NCI-H82 treated with DMSO at 0.1 percent for 48 hours (cell line): ENCODE data around the gene KRTAP5-4.
"Not testable (repeated sequence)": the region's sequence is repeated elsewhere in the genome, so short reads cannot be mapped to it uniquely, and the experiment has no call there.

Experiments
- DNase-seq: peaks from one replicate; lab custom pipeline; 2025; ENCODE audit not compliant: unreplicated experiment; lab: John Stamatoyannopoulos, UW

The KRTAP5-4 gene, protein sequence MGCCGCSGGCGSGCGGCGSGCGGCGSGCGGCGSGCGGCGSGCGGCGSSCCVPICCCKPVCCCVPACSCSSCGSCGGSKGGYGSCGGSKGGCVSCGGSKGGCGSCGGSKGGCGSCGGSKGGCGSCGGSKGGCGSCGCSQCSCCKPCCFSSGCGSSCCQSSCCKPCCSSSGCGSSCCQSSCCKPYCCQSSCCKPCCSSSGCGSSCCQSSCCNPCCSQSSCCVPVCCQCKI

GRCh38 chr11:1622086-1622485 is at the start of gene KRTAP5-4:
Gene KRTAP5-4, minus strand, starts transcription at chr11:1622138. Its CDS starts 45 bp downstream, at chr11:1622093.
- DNase-seq = no peak

- no peak for DNase-seq
Measured at GRCh38 chr11:1671658-1672057, 49.7 kb upstream of the KRTAP5-4 start.

GRCh38 chr11:1670905-1671371 is 49.0 kb upstream of the KRTAP5-4 start:
- DNase-seq = no peak

- DNase-seq = not testable (repeated sequence)
Measured at GRCh38 chr11:1670457-1670856, 48.5 kb upstream of the KRTAP5-4 start.

GRCh38 chr11:1669546-1670218 is 47.7 kb upstream of the KRTAP5-4 start:
- no peak for DNase-seq

GRCh38 chr11:1668911-1669473 is 47.1 kb upstream of the KRTAP5-4 start:
- no peak for DNase-seq

GRCh38 chr11:1667906-1668305 is 46.0 kb upstream of the KRTAP5-4 start:
- no peak for DNase-seq

- DNase-seq = no peak
Measured at GRCh38 chr11:1667121-1667850, 45.3 kb upstream of the KRTAP5-4 start.

DNA sequence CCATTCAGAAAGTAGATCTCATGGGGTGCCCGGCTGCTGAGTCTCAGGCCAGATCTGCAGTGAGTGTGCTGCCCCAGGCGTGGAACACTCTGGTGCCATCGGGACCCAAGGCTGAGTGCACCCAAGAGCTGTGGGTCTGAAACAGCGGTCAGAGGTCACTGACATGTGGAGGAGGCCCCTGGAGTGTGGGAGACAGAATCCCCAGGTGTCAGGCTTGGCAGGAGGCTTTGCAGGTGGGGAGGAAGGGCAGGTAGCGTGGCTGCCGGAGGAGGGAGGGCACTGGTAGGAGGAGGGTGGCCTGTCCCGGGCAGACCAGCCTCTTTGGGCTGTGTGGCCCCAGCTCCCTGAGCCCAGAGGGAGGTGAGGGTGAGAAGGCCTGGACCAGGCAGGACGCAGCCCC is 43.4 kb upstream of the KRTAP5-4 start:
- no peak for DNase-seq

- not testable (repeated sequence) for DNase-seq
Measured at GRCh38 chr11:1662699-1663283, 40.9 kb upstream of the KRTAP5-4 start.

DNA sequence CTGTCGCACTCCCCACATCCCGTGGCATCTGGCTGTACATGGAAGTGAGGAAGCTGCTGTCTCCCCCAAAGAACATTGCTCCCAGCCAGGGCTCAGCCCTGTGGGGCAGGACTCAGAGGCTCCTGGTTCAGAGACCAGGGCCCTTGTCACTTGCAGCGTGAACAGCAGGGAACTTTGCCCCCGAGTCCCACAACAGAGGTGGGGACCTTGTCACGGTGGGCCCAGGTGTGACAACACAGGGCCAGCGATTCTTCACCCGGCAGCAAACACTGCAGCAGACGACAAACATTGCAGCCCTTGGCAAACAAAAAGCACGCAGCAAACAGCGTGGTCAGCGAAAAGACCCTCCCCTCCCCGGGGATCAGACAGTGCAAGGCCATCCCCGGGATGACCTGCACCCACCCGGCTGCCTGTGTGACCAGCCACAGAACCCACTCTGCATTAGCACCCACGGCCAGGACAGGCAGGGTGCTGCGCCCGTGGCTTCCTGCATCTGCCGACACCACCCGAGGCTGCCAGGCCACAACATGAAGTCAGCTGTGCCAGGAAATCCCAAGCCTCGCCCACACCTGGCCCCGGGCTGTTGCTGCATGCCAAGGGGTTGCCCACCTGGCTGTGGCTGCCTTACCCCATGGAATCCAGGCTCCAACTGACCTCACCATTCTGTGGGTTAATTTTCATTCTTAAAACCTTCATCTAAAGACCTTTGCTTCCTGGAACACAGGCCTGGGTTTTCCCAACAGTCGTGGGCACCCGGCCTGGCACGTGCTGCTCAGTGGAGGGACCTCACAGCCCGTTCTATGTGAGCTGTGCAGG is 39.7 kb upstream of the KRTAP5-4 start:
- not testable (repeated sequence) for DNase-seq

DNA sequence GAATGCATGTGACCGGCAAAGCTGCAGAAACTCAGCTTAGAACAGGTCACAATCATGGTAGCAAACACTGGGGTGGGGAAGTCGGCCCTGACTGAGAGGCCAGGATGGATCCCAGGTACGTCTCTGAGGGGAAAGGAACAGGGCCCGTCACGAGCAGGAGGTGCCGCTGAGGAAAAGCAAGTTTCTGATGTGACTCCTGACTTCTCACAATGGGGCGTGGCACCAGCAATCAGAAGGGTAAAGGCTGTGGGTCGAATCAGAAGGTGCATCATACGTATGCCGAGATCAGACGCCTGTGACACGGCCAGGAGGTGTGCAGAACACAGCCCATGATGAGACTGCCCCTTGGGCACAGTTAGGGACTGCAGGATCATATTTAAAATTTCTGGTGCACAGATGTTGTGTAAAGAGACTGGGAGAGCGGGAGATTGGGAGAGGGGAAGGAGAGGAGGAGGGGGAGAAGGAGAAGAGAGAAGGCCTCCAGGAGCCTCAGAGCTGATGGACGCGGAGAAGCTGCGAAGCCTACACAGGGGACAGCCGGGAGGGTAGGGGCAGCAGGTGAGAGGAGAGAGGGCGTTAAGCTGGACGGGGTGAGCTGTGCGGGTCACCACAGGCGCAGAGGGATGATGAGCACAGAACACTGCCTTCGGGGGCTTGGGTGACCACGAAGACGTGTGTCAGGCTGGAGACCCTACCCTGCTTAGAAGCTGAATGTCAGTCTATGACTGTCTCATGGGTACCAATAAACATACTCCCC is 38.4 kb upstream of the KRTAP5-4 start:
- DNase-seq = no peak

DNA sequence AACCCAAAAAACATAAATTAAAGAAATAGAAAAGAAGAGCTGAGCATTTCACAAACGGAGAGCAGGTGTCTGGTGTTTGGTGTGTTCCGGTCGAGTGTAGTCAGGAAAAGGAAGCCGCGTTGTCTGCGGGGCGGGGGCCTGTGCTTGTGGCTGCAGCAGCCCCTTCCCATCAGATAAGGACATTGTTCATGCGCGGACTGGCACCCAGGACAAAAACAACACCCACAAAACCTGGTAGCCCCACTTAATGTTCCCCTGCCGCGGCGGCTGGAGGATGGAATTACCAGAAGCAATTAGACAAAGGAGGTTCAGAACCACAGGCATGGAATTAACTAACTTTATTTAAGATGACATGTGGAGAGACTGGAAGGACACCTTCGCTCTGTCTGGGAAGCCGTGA is 37.6 kb upstream of the KRTAP5-4 start:
- no peak for DNase-seq

DNA sequence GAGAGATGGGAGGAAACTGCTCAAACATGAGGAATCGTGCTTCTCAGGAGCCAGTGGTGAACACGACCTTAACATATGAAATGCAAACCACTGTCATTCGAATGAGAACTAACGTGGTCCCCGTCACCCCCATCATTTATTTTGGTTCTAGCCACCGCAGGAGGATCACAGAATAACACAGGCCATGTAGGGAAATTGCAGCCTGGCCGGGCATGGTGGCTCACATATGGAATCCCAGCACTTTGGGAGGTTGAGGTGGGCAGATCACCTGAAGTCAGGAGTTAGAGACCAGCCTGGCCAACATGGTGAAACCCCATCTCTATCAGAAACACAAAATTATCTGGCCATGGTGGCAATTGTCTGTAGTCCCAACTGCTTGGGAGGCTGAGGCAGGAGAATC is 34.7 kb upstream of the KRTAP5-4 start:
- DNase-seq = no peak

DNA sequence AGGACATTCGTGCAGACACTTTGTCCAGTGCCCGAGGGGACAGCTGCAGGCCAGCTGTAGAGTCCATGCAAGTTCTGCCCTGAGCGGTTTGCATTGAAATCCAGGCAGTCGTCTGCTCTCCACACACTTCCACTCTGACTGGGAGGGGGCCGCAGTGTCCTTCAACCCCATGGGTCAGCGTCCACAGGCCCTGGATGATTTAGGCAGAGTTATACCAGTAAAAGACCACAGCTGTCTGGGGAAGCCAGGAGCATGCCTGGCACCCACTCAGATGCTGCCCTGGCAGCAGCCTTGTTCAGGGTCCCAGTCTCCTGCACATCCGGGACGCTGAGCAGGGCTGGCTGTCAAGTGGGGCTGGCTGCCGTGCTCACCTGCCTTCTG is 34.1 kb upstream of the KRTAP5-4 start:
- DNase-seq = no peak

DNA sequence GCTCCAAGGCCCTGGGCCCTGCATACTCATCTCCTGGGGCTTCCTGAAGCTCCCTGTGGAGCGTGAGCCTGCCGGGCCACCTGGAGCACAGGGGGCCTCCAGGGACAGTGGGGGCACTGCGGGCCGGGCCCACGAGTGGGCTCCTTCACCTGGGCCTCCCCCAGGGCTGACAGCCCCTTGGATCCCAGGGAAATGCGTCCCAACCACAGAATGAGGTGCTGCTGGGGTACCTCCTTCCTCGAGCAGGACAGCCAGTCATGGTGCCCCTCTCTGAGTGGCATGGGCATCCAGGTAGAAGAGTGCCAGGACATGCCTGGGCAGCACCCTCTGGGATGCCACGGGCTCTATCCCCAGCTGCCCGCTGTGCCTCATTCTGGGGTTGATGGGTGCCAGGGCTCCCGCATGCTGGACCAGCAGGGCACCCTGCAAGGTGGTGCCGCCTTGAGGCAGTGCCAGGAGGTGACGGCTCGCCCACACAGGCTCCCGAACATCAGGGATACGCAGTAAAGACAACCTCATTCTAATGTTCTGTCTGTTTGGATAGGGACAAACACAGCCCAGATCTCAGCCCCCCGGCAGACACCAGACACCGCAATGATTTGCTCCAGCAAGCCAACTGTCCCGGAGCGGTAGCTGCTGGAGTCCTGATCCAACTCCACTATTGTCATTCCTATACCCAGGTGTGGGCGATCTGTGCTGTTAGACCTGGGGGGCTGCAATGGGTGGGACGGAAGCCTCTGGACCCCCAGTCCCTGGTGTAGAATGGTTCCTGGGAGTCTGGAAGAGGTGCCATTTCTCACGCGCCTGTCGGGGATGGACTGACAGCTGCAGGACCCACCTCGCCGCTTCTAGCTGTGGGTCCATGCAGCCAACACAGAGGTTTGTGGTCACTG is 33.5 kb upstream of the KRTAP5-4 start:
- DNase-seq = no peak

GRCh38 chr11:1654388-1655167 is 32.6 kb upstream of the KRTAP5-4 start:
- DNase-seq = no peak
